Measurements from ENCODE around the gene PRDX5.

The PRDX5 gene

GRCh38 chr11:64367931-64368672 lies 50.2 kb downstream of the PRDX5 start:
- DNase-seq = no peak

DNA sequence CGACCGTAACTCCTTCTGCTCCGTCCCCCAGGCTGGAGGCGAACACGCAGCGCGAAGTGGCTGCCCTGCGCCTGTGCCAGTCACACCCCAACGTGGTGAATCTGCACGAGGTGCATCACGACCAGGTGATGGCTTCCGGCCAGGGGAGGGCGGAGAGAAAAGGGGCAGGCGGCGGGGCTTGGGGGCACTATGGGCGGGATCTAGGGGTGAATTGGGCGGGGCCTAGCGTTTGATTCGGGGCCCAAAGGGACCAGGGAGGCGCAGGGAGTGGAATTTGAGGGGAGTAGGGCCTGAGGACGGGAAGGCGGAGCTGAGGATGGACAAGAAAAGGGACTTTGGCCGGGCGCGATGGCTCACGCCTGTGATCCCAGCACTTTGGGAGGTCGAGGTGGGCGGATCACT lies 50.8 kb downstream of the PRDX5 start:
- DNase-seq = no peak

- no peak for DNase-seq
Observed at GRCh38 chr11:64369440-64370421, 51.8 kb downstream of the PRDX5 start.

DNA sequence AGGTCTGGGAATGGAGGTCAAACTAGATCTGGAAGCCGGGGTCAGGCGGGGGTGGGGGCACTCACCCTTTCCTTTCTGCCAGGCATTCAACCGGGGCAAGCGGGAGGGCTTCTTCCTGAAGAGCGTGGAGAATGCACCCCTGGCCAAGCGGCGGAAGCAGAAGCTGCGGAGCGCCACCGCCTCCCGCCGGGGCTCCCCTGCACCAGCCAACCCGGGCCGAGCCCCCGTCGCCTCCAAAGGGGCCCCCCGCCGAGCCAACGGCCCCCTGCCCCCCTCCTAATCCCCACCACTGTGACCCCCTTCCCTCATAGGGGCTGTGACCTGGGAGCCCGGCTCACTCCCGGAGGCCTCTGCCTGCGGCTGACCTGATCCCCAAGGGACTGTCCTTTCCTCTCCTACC lies 53.3 kb downstream of the PRDX5 start:
- no peak for DNase-seq
